SW480 (cell line): ENCODE measurements around the gene RFC3.
"Not testable (repeated sequence)": the region's sequence is repeated elsewhere in the genome, so short reads cannot be mapped to it uniquely, and the experiment has no call there.

Experiments used
- DNase-seq: peaks from one replicate; pipeline ENCODE4 v3.0.0-alpha.2; 2016; ENCODE audit warnings: low spot score

The RFC3 gene

GRCh38 chr13:33806470-33807248 lies 11.3 kb upstream of the RFC3 start:
- no peak for DNase-seq

- DNase-seq: not testable (repeated sequence)
Measured at GRCh38 chr13:33812829-33813228, 5.1 kb upstream of the RFC3 start.

GRCh38 chr13:33815011-33815550 lies 2.9 kb upstream of the RFC3 start:
- DNase-seq: no peak

- DNase-seq: no peak
Measured at GRCh38 chr13:33816912-33817311, 1.0 kb upstream of the RFC3 start.

- no peak for DNase-seq
Measured at GRCh38 chr13:33817513-33817900, 442 bp upstream of the RFC3 start.

- no peak for DNase-seq
Measured at GRCh38 chr13:33825083-33825482, 7.1 kb downstream of the RFC3 start.

GRCh38 chr13:33827139-33827538 lies 9.2 kb downstream of the RFC3 start:
- no peak for DNase-seq

- no peak for DNase-seq
Measured at GRCh38 chr13:33828431-33829129, 10.6 kb downstream of the RFC3 start.

GRCh38 chr13:33832872-33833271 lies 14.9 kb downstream of the RFC3 start:
- DNase-seq: no peak

GRCh38 chr13:33838647-33839046 lies 20.7 kb downstream of the RFC3 start:
- DNase-seq: no peak

- no peak for DNase-seq
Measured at GRCh38 chr13:33840402-33840801, 22.5 kb downstream of the RFC3 start.

GRCh38 chr13:33842207-33842606 lies 24.3 kb downstream of the RFC3 start:
- no peak for DNase-seq

- no peak for DNase-seq
Measured at GRCh38 chr13:33842986-33843385, 25.0 kb downstream of the RFC3 start.

- no peak for DNase-seq
Measured at GRCh38 chr13:33845572-33846302, 27.8 kb downstream of the RFC3 start.

GRCh38 chr13:33846303-33847062 lies 28.5 kb downstream of the RFC3 start:
- no peak for DNase-seq

- DNase-seq: no peak
Measured at GRCh38 chr13:33849211-33849610, 31.3 kb downstream of the RFC3 start.

GRCh38 chr13:33855371-33855895 lies 37.5 kb downstream of the RFC3 start:
- no peak for DNase-seq

- no peak for DNase-seq
Measured at GRCh38 chr13:33859691-33860303, 41.8 kb downstream of the RFC3 start.

GRCh38 chr13:33860526-33860925 lies 42.6 kb downstream of the RFC3 start:
- no peak for DNase-seq

GRCh38 chr13:33862016-33862415 lies 44.1 kb downstream of the RFC3 start:
- DNase-seq: no peak

- DNase-seq: no peak
Measured at GRCh38 chr13:33863188-33863789, 45.3 kb downstream of the RFC3 start.
